ENCODE measurements around the gene SYNPO2L.

- TF ChIP-seq GATA2 (IDR thresholded peaks at IDR 0.05; ENCODE audit: low read depth, low read length) (no peak), GATA3 (IDR thresholded peaks at IDR 0.05; ENCODE audit: low read depth, low read length) (no peak)
These were observed 6.6 kb downstream of the SYNPO2L start for GRCh38 chr10:73648975-73649829.

Data from SH-SY5Y (cell line).